Sigmoid colon (tissue), 4 donors: ENCODE results near the gene SNAPC5.

Experiments
- POLR2AphosphoS5 ChIP-seq, 4 donors: sonication (generic); formaldehyde crosslinking; IDR thresholded peaks; one replicate each; pipeline ENCODE4 v1.6.1; 2017; ENCODE audit warnings: antibody characterized with exemption in 4 of 4
- TF ChIP-seq, protein P1 (sequence below), 4 experiments: fragments of 450-650 bp in 3 of 4; fragments of 200-600 bp in 1 of 4; IDR thresholded peaks; one replicate each; pipeline ENCODE4 v1.5.1; 2016 to 2019; ENCODE audit warnings: antibody characterized with exemption in 4 of 4, mild to moderate bottlenecking in 3 of 4, moderate library complexity in 2 of 4

DNA sequence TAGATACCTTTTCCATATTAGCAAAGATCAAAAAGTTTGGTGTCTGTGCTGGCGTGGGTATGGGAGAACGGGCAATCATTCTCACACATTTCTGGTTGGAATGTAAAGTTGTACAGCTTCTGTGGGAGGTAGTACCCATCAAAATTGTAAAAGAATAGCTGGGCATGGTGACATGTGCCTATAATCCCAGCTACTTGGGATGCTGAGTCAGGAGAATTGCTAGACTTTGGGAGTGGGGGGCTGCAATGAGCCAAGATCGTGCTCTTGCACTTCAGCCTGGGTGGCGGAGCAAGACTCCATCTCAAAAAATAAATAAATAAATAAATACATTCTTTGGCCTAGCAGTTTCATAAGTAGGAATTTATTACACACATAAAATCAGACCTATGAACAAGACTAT lies 45.3 kb upstream of the SNAPC5 start:
- TF ChIP-seq, protein P1, sequence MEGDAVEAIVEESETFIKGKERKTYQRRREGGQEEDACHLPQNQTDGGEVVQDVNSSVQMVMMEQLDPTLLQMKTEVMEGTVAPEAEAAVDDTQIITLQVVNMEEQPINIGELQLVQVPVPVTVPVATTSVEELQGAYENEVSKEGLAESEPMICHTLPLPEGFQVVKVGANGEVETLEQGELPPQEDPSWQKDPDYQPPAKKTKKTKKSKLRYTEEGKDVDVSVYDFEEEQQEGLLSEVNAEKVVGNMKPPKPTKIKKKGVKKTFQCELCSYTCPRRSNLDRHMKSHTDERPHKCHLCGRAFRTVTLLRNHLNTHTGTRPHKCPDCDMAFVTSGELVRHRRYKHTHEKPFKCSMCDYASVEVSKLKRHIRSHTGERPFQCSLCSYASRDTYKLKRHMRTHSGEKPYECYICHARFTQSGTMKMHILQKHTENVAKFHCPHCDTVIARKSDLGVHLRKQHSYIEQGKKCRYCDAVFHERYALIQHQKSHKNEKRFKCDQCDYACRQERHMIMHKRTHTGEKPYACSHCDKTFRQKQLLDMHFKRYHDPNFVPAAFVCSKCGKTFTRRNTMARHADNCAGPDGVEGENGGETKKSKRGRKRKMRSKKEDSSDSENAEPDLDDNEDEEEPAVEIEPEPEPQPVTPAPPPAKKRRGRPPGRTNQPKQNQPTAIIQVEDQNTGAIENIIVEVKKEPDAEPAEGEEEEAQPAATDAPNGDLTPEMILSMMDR (IDR thresholded peaks at IDR 0.05): no peak
- no peak for TF ChIP-seq POLR2AphosphoS5 (IDR thresholded peaks at IDR 0.05)
